Measurements from ENCODE around the gene TJAP1. TPM values are rescaled to one million over a fixed set of nuclear protein-coding genes. Genes with fewer than 3 reads are reported as not detected.

TJAP1 gene
- total and polyA plus RNA-seq, 5 donors from 2014 or later = 5.5 to 36.3 (median 7.3) TPM

- Mint-ChIP-seq H3K36me3 (peaks cover 19% of the 10 kb centered on the region), H3K4me1 (peaks cover 0 to 5% (median 1%) of the 10 kb centered on the region in 4 donors), H3K27me3 (no peaks in the 10 kb centered on the region), H3K27ac (peak overlapping the region in 1 of 3 donors; percentile 71), H3K4me3 (no peak overlapping the region), H3K9me3 (no peaks in the 10 kb centered on the region)
- no peak overlapping the region for H3K4me3 ChIP-seq (ENCODE audit: low read depth, low read length)
- peaks cover 2% of the 10 kb centered on the region for H3K4me1 ChIP-seq (ENCODE audit: control insufficient read depth, insufficient read depth, low read length, poor library complexity, severe bottlenecking)
- H3K27ac ChIP-seq (ENCODE audit: insufficient read depth, low read length, poor library complexity, severe bottlenecking) = no peak overlapping the region
- H3K9me3 ChIP-seq (ENCODE audit: control insufficient read depth in 2 of 2, low read length in 2 of 2) = no peaks in the 10 kb centered on the region
- H3K36me3 ChIP-seq (ENCODE audit: control insufficient read depth, insufficient read depth, low read length) = peaks cover 61% of the 10 kb centered on the region
- DNase-seq (no peak), ATAC-seq (ENCODE audit: low read depth in 2 of 2) (no peak)
- H3K27me3 ChIP-seq (ENCODE audit: control insufficient read depth, insufficient read depth, low read length) = no peaks in the 10 kb centered on the region
These were observed 23.6 kb downstream of the TJAP1 start for GRCh38 chr6:43500921-43501320.

- Mint-ChIP-seq H3K4me3 (no peak overlapping the region), H3K4me1 (peaks cover 0 to 11% (median 4%) of the 10 kb centered on the region in 4 donors), H3K27ac (no peak overlapping the region), H3K27me3 (peaks cover 3% of the 10 kb centered on the region), H3K36me3 (peaks cover 19% of the 10 kb centered on the region), H3K9me3 (no peaks in the 10 kb centered on the region)
- no peaks in the 10 kb centered on the region for H3K27me3 ChIP-seq (ENCODE audit: control insufficient read depth, insufficient read depth, low read length)
- H3K36me3 ChIP-seq (ENCODE audit: control insufficient read depth, insufficient read depth, low read length) = peaks cover 61% of the 10 kb centered on the region
- no peak for DNase-seq
- no peaks in the 10 kb centered on the region for H3K9me3 ChIP-seq (ENCODE audit: control insufficient read depth in 2 of 2, low read length in 2 of 2)
- no peak overlapping the region for H3K27ac ChIP-seq (ENCODE audit: insufficient read depth, low read length, poor library complexity, severe bottlenecking)
- no peaks in the 10 kb centered on the region for H3K4me1 ChIP-seq (ENCODE audit: control insufficient read depth, insufficient read depth, low read length, poor library complexity, severe bottlenecking)
- ATAC-seq (ENCODE audit: low read depth in 2 of 2) = no peak
- no peak overlapping the region for H3K4me3 ChIP-seq (ENCODE audit: low read depth, low read length)
These were observed 25.3 kb downstream of the TJAP1 start for GRCh38 chr6:43502666-43503065.

- H3K27me3 Mint-ChIP-seq = peaks cover 11% of the 10 kb centered on the region
- peaks cover 17% of the 10 kb centered on the region for H3K36me3 Mint-ChIP-seq
- no peak overlapping the region for H3K4me3 ChIP-seq (ENCODE audit: low read depth, low read length)
- H3K9me3 ChIP-seq (ENCODE audit: control insufficient read depth in 2 of 2, low read length in 2 of 2) = no peaks in the 10 kb centered on the region
- DNase-seq (no peak), ATAC-seq (ENCODE audit: low read depth in 2 of 2) (no peak)
- H3K4me1 ChIP-seq (ENCODE audit: control insufficient read depth, insufficient read depth, low read length, poor library complexity, severe bottlenecking) = no peaks in the 10 kb centered on the region
- peak overlapping the region in 1 of 3 donors; percentile 78 for H3K27ac Mint-ChIP-seq
- H3K4me3 Mint-ChIP-seq = no peak overlapping the region
- no peak overlapping the region for H3K27ac ChIP-seq (ENCODE audit: insufficient read depth, low read length, poor library complexity, severe bottlenecking)
- no peaks in the 10 kb centered on the region for H3K27me3 ChIP-seq (ENCODE audit: control insufficient read depth, insufficient read depth, low read length)
- H3K36me3 ChIP-seq (ENCODE audit: control insufficient read depth, insufficient read depth, low read length) = peaks cover 60% of the 10 kb centered on the region
- peaks cover 0 to 13% (median 6%) of the 10 kb centered on the region in 4 donors for H3K4me1 Mint-ChIP-seq
- no peaks in the 10 kb centered on the region for H3K9me3 Mint-ChIP-seq
These were observed 26.1 kb downstream of the TJAP1 start for GRCh38 chr6:43503443-43503842.

GRCh38 chr6:43504756-43505593, 27.6 kb downstream of the TJAP1 start:
- Mint-ChIP-seq H3K27me3 (peaks cover 20% of the 10 kb centered on the region), H3K9me3 (no peaks in the 10 kb centered on the region), H3K4me1 (peaks cover 0 to 20% (median 10%) of the 10 kb centered on the region in 4 donors), H3K4me3 (peak overlapping the region in 1 of 4 donors; percentile 43), H3K36me3 (peaks cover 13% of the 10 kb centered on the region), H3K27ac (no peak overlapping the region)
- Histone ChIP-seq H3K4me3 (ENCODE audit: low read depth, low read length) (no peak overlapping the region), H3K27ac (ENCODE audit: insufficient read depth, low read length, poor library complexity, severe bottlenecking) (no peak overlapping the region), H3K4me1 (ENCODE audit: control insufficient read depth, insufficient read depth, low read length, poor library complexity, severe bottlenecking) (peaks cover 11% of the 10 kb centered on the region), H3K36me3 (ENCODE audit: control insufficient read depth, insufficient read depth, low read length) (peaks cover 44% of the 10 kb centered on the region), H3K9me3 (ENCODE audit: control insufficient read depth in 2 of 2, low read length in 2 of 2) (no peaks in the 10 kb centered on the region), H3K27me3 (ENCODE audit: control insufficient read depth, insufficient read depth, low read length) (no peaks in the 10 kb centered on the region)
- no peak for ATAC-seq (ENCODE audit: low read depth in 2 of 2)
- no peak for DNase-seq

GRCh38 chr6:43505718-43506117, 28.3 kb downstream of the TJAP1 start:
- Mint-ChIP-seq H3K4me3 (no peak overlapping the region), H3K36me3 (peaks cover 13% of the 10 kb centered on the region), H3K27ac (peak overlapping the region in 1 of 3 donors; percentile 26), H3K27me3 (peaks cover 20% of the 10 kb centered on the region), H3K4me1 (peaks cover 0 to 21% (median 10%) of the 10 kb centered on the region in 4 donors), H3K9me3 (no peaks in the 10 kb centered on the region)
- Histone ChIP-seq H3K4me1 (ENCODE audit: control insufficient read depth, insufficient read depth, low read length, poor library complexity, severe bottlenecking) (peaks cover 17% of the 10 kb centered on the region), H3K27me3 (ENCODE audit: control insufficient read depth, insufficient read depth, low read length) (no peaks in the 10 kb centered on the region), H3K36me3 (ENCODE audit: control insufficient read depth, insufficient read depth, low read length) (peaks cover 37% of the 10 kb centered on the region), H3K9me3 (ENCODE audit: control insufficient read depth in 2 of 2, low read length in 2 of 2) (no peaks in the 10 kb centered on the region), H3K27ac (ENCODE audit: insufficient read depth, low read length, poor library complexity, severe bottlenecking) (no peak overlapping the region), H3K4me3 (ENCODE audit: low read depth, low read length) (no peak overlapping the region)
- DNase-seq (no peak), ATAC-seq (ENCODE audit: low read depth in 2 of 2) (no peak)

GRCh38 chr6:43506171-43506570, 28.8 kb downstream of the TJAP1 start:
- Histone ChIP-seq H3K4me1 (ENCODE audit: control insufficient read depth, insufficient read depth, low read length, poor library complexity, severe bottlenecking) (peaks cover 20% of the 10 kb centered on the region), H3K36me3 (ENCODE audit: control insufficient read depth, insufficient read depth, low read length) (peaks cover 34% of the 10 kb centered on the region), H3K9me3 (ENCODE audit: control insufficient read depth in 2 of 2, low read length in 2 of 2) (no peaks in the 10 kb centered on the region), H3K4me3 (ENCODE audit: low read depth, low read length) (no peak overlapping the region), H3K27ac (ENCODE audit: insufficient read depth, low read length, poor library complexity, severe bottlenecking) (no peak overlapping the region), H3K27me3 (ENCODE audit: control insufficient read depth, insufficient read depth, low read length) (no peaks in the 10 kb centered on the region)
- Mint-ChIP-seq H3K27ac (peak overlapping the region; percentile 11 to 26 (median 23)), H3K4me1 (peaks cover 0 to 24% (median 10%) of the 10 kb centered on the region in 4 donors), H3K36me3 (peaks cover 14% of the 10 kb centered on the region), H3K27me3 (peaks cover 20% of the 10 kb centered on the region), H3K9me3 (no peaks in the 10 kb centered on the region), H3K4me3 (peak overlapping the region in 1 of 4 donors; percentile 65)
- ATAC-seq (ENCODE audit: low read depth in 2 of 2) = no peak
- DNase-seq = no peak

GRCh38 chr6:43506667-43507471, 29.5 kb downstream of the TJAP1 start:
- peak overlapping the region in 2 of 3 donors; percentile 11 to 23 for H3K27ac Mint-ChIP-seq
- no peak overlapping the region for H3K27ac ChIP-seq (ENCODE audit: insufficient read depth, low read length, poor library complexity, severe bottlenecking)

More at GRCh38 chr6:43506667-43507471, 29.5 kb downstream of the TJAP1 start:
- H3K9me3 ChIP-seq (ENCODE audit: control insufficient read depth in 2 of 2, low read length in 2 of 2) = no peaks in the 10 kb centered on the region
- Mint-ChIP-seq H3K9me3 (no peaks in the 10 kb centered on the region), H3K4me1 (peaks cover 5 to 29% (median 12%) of the 10 kb centered on the region in 4 donors), H3K36me3 (peaks cover 18% of the 10 kb centered on the region), H3K27me3 (peaks cover 20% of the 10 kb centered on the region), H3K4me3 (peak overlapping the region in 2 of 4 donors; percentile 64 to 68)
- DNase-seq = peak; percentile 63 to 87 (median 79)
- no peak overlapping the region for H3K4me3 ChIP-seq (ENCODE audit: low read depth, low read length)
- peak; percentile 70 to 74 for ATAC-seq (ENCODE audit: low read depth in 2 of 2)
- peaks cover 20% of the 10 kb centered on the region for H3K4me1 ChIP-seq (ENCODE audit: control insufficient read depth, insufficient read depth, low read length, poor library complexity, severe bottlenecking)
- H3K27me3 ChIP-seq (ENCODE audit: control insufficient read depth, insufficient read depth, low read length) = no peaks in the 10 kb centered on the region
- H3K36me3 ChIP-seq (ENCODE audit: control insufficient read depth, insufficient read depth, low read length) = peaks cover 38% of the 10 kb centered on the region

All from CD4-positive, CD25-positive, alpha-beta regulatory T cell (primary cell).